HepG2 (cell line): Measurements from ENCODE around the gene CAPN2. TPM values are rescaled to one million over a fixed set of nuclear protein-coding genes. Genes with fewer than 3 reads are reported as not detected.

ENCODE experiments used
- ATAC-seq: fragments of 200-7000 bp; cut with Tn5 transposase; 3 replicates; pipeline ENCODE4 v1.9.1; 2020; ENCODE audit warnings: mild to moderate bottlenecking, moderate library complexity
- BruUV-seq: library from RNA; stranded (reverse); fragments of 400-500 nt; replicated peaks from 2 replicates; lab custom pipeline; 2021; lab: Mats Ljungman, UMichigan
- CTCF ChIA-PET: fragments of 300-600 bp; formaldehyde crosslinking; extraction: SDS; loops from one replicate; lab custom pipeline; 2021; ENCODE audit warnings: low total read pairs, inconsistent platforms, low intra/inter-chr PET ratio; lab: Yijun Ruan, JAX
- POLR2A ChIA-PET: fragments of 350-600 bp; sonication (Branson Sonifier 250); formaldehyde crosslinking; loops from one replicate; lab custom pipeline; 2020; ENCODE audit warnings: antibody characterized with exemption, inconsistent platforms; lab: Yijun Ruan, JAX
- DNase-seq: peaks from one replicate; pipeline ENCODE4 v3.0.0-alpha.2; 2015; ENCODE audit warnings: low spot score
- FAIRE-seq: peaks from 3 replicates; lab custom pipeline; 2011; peaks lifted over from hg19 to GRCh38; lab: Jason Lieb, UNC
- H2AFZ ChIP-seq: one replicate; pipeline ENCODE4 v1.6.1; 2011; ENCODE audit warnings: low read length, inconsistent platforms
- H3K27ac ChIP-seq: fragments of 300-600 bp; 3 replicates; pipeline ENCODE4 v1.8.0; 2011; ENCODE audit warnings: mixed run types, mild to moderate bottlenecking, mixed read lengths, low read length, inconsistent platforms; ENCODE audit not compliant: insufficient read depth; ENCODE audit errors: extremely low read length
- H3K27me3 ChIP-seq, 2 experiments: fragments of 200-600 bp in 1 of 2; 2 replicates in 1 of 2; 3 replicates in 1 of 2; pipeline versions ENCODE4 v1.6.0 to v1.8.0; 2011; ENCODE audit warnings: low read length in 2 of 2, mild to moderate bottlenecking in 2 of 2, moderate library complexity in 2 of 2, inconsistent platforms in 1 of 2; ENCODE audit not compliant: insufficient read depth in 2 of 2, control insufficient read depth in 1 of 2
- H3K36me3 ChIP-seq, 2 experiments: fragments of 200-600 bp in 1 of 2; replicated peaks in 1 of 2; 2 replicates in 1 of 2; 3 replicates in 1 of 2; pipeline versions ENCODE4 v1.5.1 to v1.8.0; 2011; ENCODE audit warnings: low read length in 2 of 2, inconsistent platforms in 1 of 2; ENCODE audit not compliant: insufficient read depth in 2 of 2, control insufficient read depth in 1 of 2
- H3K4me1 ChIP-seq: 2 replicates; pipeline ENCODE4 v1.5.1; 2012; ENCODE audit warnings: low read length, inconsistent platforms; ENCODE audit not compliant: insufficient read depth
- H3K4me2 ChIP-seq: 2 replicates; pipeline ENCODE4 v1.6.0; 2011; ENCODE audit warnings: low read depth, low read length, inconsistent platforms
- H3K4me3 ChIP-seq, 3 experiments: fragments of 200-600 bp in 1 of 3; sonication (generic), shearing (Covaris generic) in 1 of 3; replicated peaks in 1 of 3; 2 replicates each; pipeline ENCODE4 v1.5.1; 2011 to 2016; ENCODE audit warnings: low read length in 3 of 3, inconsistent platforms in 2 of 3, low read depth in 2 of 3, mild to moderate bottlenecking in 2 of 3, control low read depth in 1 of 3, mixed read lengths in 1 of 3; ENCODE audit not compliant: insufficient read depth in 1 of 3
- H3K79me2 ChIP-seq: one replicate; pipeline ENCODE4 v1.6.1; 2011; ENCODE audit warnings: low read length, inconsistent platforms; ENCODE audit not compliant: insufficient read depth
- H3K9ac ChIP-seq: 2 replicates; pipeline ENCODE4 v1.6.0; 2011; ENCODE audit warnings: mild to moderate bottlenecking, low read depth, low read length, inconsistent platforms; ENCODE audit not compliant: insufficient read depth
- H3K9me3 ChIP-seq: 2 replicates; pipeline ENCODE4 v1.5.1; 2012; ENCODE audit warnings: mild to moderate bottlenecking, low read length
- H4K20me1 ChIP-seq: 2 replicates; pipeline ENCODE4 v1.6.0; 2011; ENCODE audit warnings: inconsistent platforms, mild to moderate bottlenecking, low read length, moderate library complexity; ENCODE audit not compliant: insufficient read depth
- ARID3A ChIP-seq: IDR thresholded peaks from 2 replicates; pipeline ENCODE4 v1.6.1; 2012; ENCODE audit warnings: low read depth, low read length, improper control_type of control experiment
- ASH2L ChIP-seq: fragments of 300-600, 200-600 bp; sonication (generic); IDR thresholded peaks from 2 replicates; pipeline ENCODE4 v1.7.0; 2017; ENCODE audit warnings: low read depth, mild to moderate bottlenecking, moderate library complexity, mixed read lengths, low read length; ENCODE audit not compliant: insufficient read length
- HIC2 ChIP-seq: sonication (generic); formaldehyde crosslinking; IDR thresholded peaks from 2 replicates; pipeline ENCODE4 v1.9.0; 2022; ENCODE audit warnings: low read depth, missing genetic modification reagents
- JARID2 ChIP-seq: sonication (generic); formaldehyde crosslinking; IDR thresholded peaks from 2 replicates; pipeline ENCODE4 v1.8.1; 2023; ENCODE audit warnings: missing genetic modification reagents, inconsistent platforms; ENCODE audit not compliant: insufficient replicate concordance
- NFIC ChIP-seq: IDR thresholded peaks from 2 replicates; pipeline ENCODE4 v1.6.1; 2012; ENCODE audit warnings: mild to moderate bottlenecking, low read length, inconsistent platforms
- SCMH1 ChIP-seq: sonication (generic); formaldehyde crosslinking; IDR thresholded peaks from 2 replicates; pipeline ENCODE4 v1.9.0; 2021; ENCODE audit warnings: missing genetic modification reagents, mild to moderate bottlenecking, borderline replicate concordance
- SNAPC5 ChIP-seq: sonication (generic); formaldehyde crosslinking; IDR thresholded peaks from 2 replicates; pipeline ENCODE4 v1.8.1; 2023; ENCODE audit warnings: mild to moderate bottlenecking, missing genetic modification reagents, borderline replicate concordance
- SRSF1 ChIP-seq: fragments of 200-400 bp; formaldehyde crosslinking; optimal IDR thresholded peaks from 2 replicates; pipeline ENCODE3; 2017; ENCODE audit warnings: mild to moderate bottlenecking, low read depth, low read length, moderate library complexity
- ZBTB46 ChIP-seq: sonication (generic); formaldehyde crosslinking; IDR thresholded peaks from 2 replicates; pipeline ENCODE4 v1.4.0; 2020; ENCODE audit warnings: mild to moderate bottlenecking, missing genetic modification reagents, borderline replicate concordance
- ZFP1 ChIP-seq: IDR thresholded peaks from 2 replicates; pipeline ENCODE4 v1.6.1; 2016
- ZFP36 ChIP-seq: fragments of 150-350 bp; IDR thresholded peaks from 2 replicates; pipeline ENCODE4 v1.6.1; 2018; ENCODE audit warnings: borderline replicate concordance, low read length, low read depth; ENCODE audit not compliant: partially characterized antibody
- ZNF138 ChIP-seq: sonication (generic); formaldehyde crosslinking; IDR thresholded peaks from 2 replicates; pipeline ENCODE4 v1.5.0; 2020; ENCODE audit warnings: mild to moderate bottlenecking, low read depth, missing genetic modification reagents
- ZNF17 ChIP-seq: sonication (generic); formaldehyde crosslinking; IDR thresholded peaks from 2 replicates; pipeline ENCODE4 v1.5.0; 2020; ENCODE audit warnings: mild to moderate bottlenecking, missing genetic modification reagents
- ZNF225 ChIP-seq: sonication (generic); formaldehyde crosslinking; IDR thresholded peaks from 2 replicates; pipeline ENCODE4 v1.4.0; 2020; ENCODE audit warnings: mild to moderate bottlenecking, missing genetic modification reagents
- ZNF557 ChIP-seq: sonication (generic); formaldehyde crosslinking; IDR thresholded peaks from 2 replicates; pipeline ENCODE4 v1.4.0; 2020; ENCODE audit warnings: missing genetic modification reagents
- ZNF576 ChIP-seq: sonication (generic); formaldehyde crosslinking; IDR thresholded peaks from 2 replicates; pipeline ENCODE4 v1.4.0; 2020; ENCODE audit warnings: mild to moderate bottlenecking, missing genetic modification reagents
- ZNF597 ChIP-seq: sonication (generic); formaldehyde crosslinking; IDR thresholded peaks from 2 replicates; pipeline ENCODE4 v1.5.0; 2020; ENCODE audit warnings: missing genetic modification reagents
- WGBS: methylation state at CpG from one replicate; pipeline ENCODE4 v1.1.6; 2017; ENCODE audit warnings: low lambda C conversion rate; 5-methylcytosine and 5-hydroxymethylcytosine counted together
- in situ Hi-C: cut with HindIII; loops from 2 replicates; pipeline ENCODE4 v1.10.0; 2017; ENCODE audit warnings: low pct_unique_long_range_greater_than_20kb; ENCODE audit not compliant: extremely low pct_ligation_motif_present
- intact Hi-C: fragments of 100-400 bp; cut with micrococcal nuclease; formaldehyde crosslinking; loops from one replicate; pipeline ENCODE4 v1.10.0; 2022; ENCODE audit not compliant: unreplicated experiment
- polyA plus RNA-seq, 8 experiments: library from polyadenylated mRNA; depleted of rRNA in 3 of 8; stranded (reverse) in 7 of 8; unstranded in 1 of 8; fragments of >200 nt; fragmentation: Illumina TruSeq in 4 of 8; extraction: Trizol in 4 of 8; gene quantifications; 2 replicates each; pipeline versions ENCODE4 v1.2.1 to v1.2.3, GENCODE V29; 2011 to 2016; ENCODE audit warnings: low read depth in 4 of 8, missing spikeins in 1 of 8, mixed read lengths in 1 of 8; ENCODE audit not compliant: insufficient read depth in 1 of 8
- total RNA-seq, 5 experiments: library from RNA; depleted of rRNA; stranded (reverse); fragments of >200 nt; fragmentation: Illumina TruSeq; extraction: Trizol; gene quantifications; 2 replicates each; pipeline ENCODE4 v1.2.3, GENCODE V29; 2016; ENCODE audit warnings: low read depth in 1 of 5

The CAPN2 gene
- total and polyA plus RNA-seq, 2 of the 13 experiments (the other 11 are each of a cell fraction or from before 2014, with no cell fraction given) = 6.2 to 7.4 TPM

GRCh38 chr1:223820971-223821370, 108.6 kb downstream of the CAPN2 start (continued):
- no peak for TF ChIP-seq ZBTB46 (CRISPR knock-in tag)

GRCh38 chr1:223824287-223824686, 111.9 kb downstream of the CAPN2 start:
- no peak for ATAC-seq
- intact Hi-C loops = no loop called here
- WGBS = 98% methylated on average over 9 of the region's 9 CpGs
- H4K20me1 ChIP-seq = no peaks in the 10 kb centered on the region
- peaks cover 52% of the 10 kb centered on the region for H3K79me2 ChIP-seq
- H2AFZ ChIP-seq = no peak overlapping the region
- CTCF ChIA-PET = no interaction called here
- H3K9me3 ChIP-seq = no peaks in the 10 kb centered on the region
- H3K4me3 ChIP-seq = no peak overlapping the region
- BruUV-seq = no TSS peak
- peaks cover 10% of the 10 kb centered on the region; the same call in 1 of the 2 replicates for H3K4me1 ChIP-seq
- POLR2A ChIA-PET = interaction anchor here (0.7 kb wide), 1 partner anchor 21 kb away, joined by 3 read pairs; the partner anchor contains the start of gene TP53BP2
- DNase-seq = no peak
- in situ Hi-C loops = no loop called here
- H3K4me2 ChIP-seq = no peak overlapping the region
- H3K36me3 ChIP-seq = peaks cover 4 to 11% of the 10 kb centered on the region in 2 experiments; a peak in 3 of 5 replicates
- H3K27me3 ChIP-seq = no peaks in the 10 kb centered on the region
- no peak overlapping the region for H3K27ac ChIP-seq
- no peak for FAIRE-seq
- H3K9ac ChIP-seq = no peak overlapping the region
- no peak for TF ChIP-seq ARID3A
- TF ChIP-seq SRSF1 = no peak
- no peak for TF ChIP-seq ZNF225 (CRISPR knock-in tag)
- TF ChIP-seq ZFP36 = no peak
- no peak for TF ChIP-seq ZNF576 (CRISPR knock-in tag)
- no peak for TF ChIP-seq ZNF17 (CRISPR knock-in tag)
- TF ChIP-seq JARID2 (CRISPR knock-in tag) = no peak
- TF ChIP-seq ZFP1 = no peak
- no peak for TF ChIP-seq ZNF597 (CRISPR knock-in tag)
- TF ChIP-seq ZNF138 (CRISPR knock-in tag) = no peak
- TF ChIP-seq SCMH1 (CRISPR knock-in tag) = no peak
- no peak for TF ChIP-seq ZNF557 (CRISPR knock-in tag)
- no peak for TF ChIP-seq SNAPC5 (CRISPR knock-in tag)
- TF ChIP-seq NFIC = no peak
- TF ChIP-seq HIC2 (CRISPR knock-in tag) = no peak
- no peak for TF ChIP-seq ASH2L
